RWPE2 (cell line): ENCODE data around the gene TRAF7.
"Not testable (repeated sequence)": the region's sequence is repeated elsewhere in the genome, so short reads cannot be mapped to it uniquely, and the experiment has no call there.

Source experiments
- ATAC-seq: fragments of 200-7000 bp; cut with Tn5 transposase; 3 replicates; pipeline ENCODE4 v1.9.1; 2021; ENCODE audit warnings: low read depth
- DNase-seq: peaks from one replicate; pipeline ENCODE4 v3.0.0-alpha.2; 2020; ENCODE audit warnings: low spot score
- H3K27ac ChIP-seq: fragments of 450-650 bp; 2 replicates; pipeline ENCODE4 v1.5.1; 2017; ENCODE audit warnings: mild to moderate bottlenecking; ENCODE audit not compliant: poor library complexity, severe bottlenecking
- H3K27me3 ChIP-seq: fragments of 250-450 bp; sonication (Bioruptor Pico); 2 replicates; pipeline ENCODE4 v1.5.1; 2021; ENCODE audit warnings: mild to moderate bottlenecking, moderate library complexity; ENCODE audit not compliant: insufficient read depth, poor library complexity, severe bottlenecking
- H3K36me3 ChIP-seq: fragments of 250-450 bp; sonication (Bioruptor Pico); 2 replicates; pipeline ENCODE4 v1.5.1; 2020; ENCODE audit warnings: low read depth, mild to moderate bottlenecking, moderate library complexity
- H3K4me1 ChIP-seq: fragments of 250-450 bp; sonication (Bioruptor Pico); 2 replicates; pipeline ENCODE4 v1.5.1; 2021; ENCODE audit warnings: mild to moderate bottlenecking, moderate library complexity; ENCODE audit not compliant: insufficient read depth, poor library complexity, severe bottlenecking
- H3K4me3 ChIP-seq: fragments of 250-450 bp; sonication (Bioruptor Pico); 2 replicates; pipeline ENCODE4 v1.5.1; 2021; ENCODE audit warnings: mild to moderate bottlenecking, moderate library complexity; ENCODE audit not compliant: severe bottlenecking
- H3K9me3 ChIP-seq: fragments of 250-450 bp; sonication (Bioruptor Pico); 2 replicates; pipeline ENCODE4 v1.5.1; 2021; ENCODE audit warnings: mild to moderate bottlenecking, moderate library complexity; ENCODE audit not compliant: severe bottlenecking
- TF ChIP-seq, protein P1 (sequence below): fragments of 450-650 bp; IDR thresholded peaks from one replicate; pipeline ENCODE4 v1.5.1; 2017; ENCODE audit warnings: mild to moderate bottlenecking, moderate library complexity; ENCODE audit not compliant: poor library complexity, severe bottlenecking

Gene TRAF7

DNA sequence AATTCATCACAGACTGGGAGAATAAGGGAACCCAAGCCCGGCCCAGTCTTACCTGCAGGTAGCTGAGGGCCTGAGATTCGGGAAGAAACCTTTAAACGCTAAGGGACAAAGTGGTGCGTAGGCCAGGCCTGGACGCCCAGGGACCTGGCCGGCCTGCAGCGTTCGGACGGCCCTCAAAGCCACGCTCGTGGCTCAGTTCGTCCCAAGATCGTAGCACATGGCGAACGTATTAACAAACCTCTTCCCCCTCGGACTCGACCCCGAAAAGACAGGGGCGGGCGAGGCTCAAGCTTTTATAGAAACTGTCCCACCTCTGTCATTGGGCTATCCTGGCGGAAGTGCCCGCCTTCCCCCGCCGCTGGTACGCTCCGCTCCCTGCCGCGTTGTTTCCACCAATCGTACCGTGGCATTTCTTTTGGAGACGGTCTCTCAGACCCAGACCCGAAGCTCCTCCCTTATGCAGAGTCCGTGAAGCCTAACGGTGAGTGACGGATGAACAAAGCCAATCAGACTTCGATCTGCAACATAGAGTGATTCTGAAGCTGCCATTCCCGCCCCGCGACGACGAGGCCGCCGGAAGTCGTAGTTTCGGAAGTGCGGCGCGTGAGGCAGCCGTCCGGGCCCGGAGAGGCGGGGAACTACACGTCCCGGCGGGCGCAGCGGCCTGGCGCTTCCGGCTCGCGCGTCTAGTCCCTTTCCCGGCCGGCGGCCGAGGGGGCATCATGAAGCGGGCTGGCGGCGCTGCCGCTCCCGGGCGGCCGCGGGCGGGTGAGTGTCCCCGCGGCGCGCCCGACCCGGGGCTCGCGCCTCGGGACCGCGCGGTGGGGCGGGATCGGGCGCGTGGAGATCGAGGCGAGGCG is at the start of gene TRAF7:
TSS of gene TRAF7 (plus strand) at position 692 of the 860 bp plus-strand sequence. CDS start 8,139 bp downstream, outside the sequence.
- H3K4me1 ChIP-seq: peaks cover 38% of the 10 kb centered on the region
- H3K9me3 ChIP-seq: no peaks in the 10 kb centered on the region
- no peaks in the 10 kb centered on the region for H3K27me3 ChIP-seq
- H3K36me3 ChIP-seq: peaks cover 42% of the 10 kb centered on the region
- ATAC-seq (peak; percentile 77), DNase-seq (peak; percentile 99)
- TF ChIP-seq, protein P1, sequence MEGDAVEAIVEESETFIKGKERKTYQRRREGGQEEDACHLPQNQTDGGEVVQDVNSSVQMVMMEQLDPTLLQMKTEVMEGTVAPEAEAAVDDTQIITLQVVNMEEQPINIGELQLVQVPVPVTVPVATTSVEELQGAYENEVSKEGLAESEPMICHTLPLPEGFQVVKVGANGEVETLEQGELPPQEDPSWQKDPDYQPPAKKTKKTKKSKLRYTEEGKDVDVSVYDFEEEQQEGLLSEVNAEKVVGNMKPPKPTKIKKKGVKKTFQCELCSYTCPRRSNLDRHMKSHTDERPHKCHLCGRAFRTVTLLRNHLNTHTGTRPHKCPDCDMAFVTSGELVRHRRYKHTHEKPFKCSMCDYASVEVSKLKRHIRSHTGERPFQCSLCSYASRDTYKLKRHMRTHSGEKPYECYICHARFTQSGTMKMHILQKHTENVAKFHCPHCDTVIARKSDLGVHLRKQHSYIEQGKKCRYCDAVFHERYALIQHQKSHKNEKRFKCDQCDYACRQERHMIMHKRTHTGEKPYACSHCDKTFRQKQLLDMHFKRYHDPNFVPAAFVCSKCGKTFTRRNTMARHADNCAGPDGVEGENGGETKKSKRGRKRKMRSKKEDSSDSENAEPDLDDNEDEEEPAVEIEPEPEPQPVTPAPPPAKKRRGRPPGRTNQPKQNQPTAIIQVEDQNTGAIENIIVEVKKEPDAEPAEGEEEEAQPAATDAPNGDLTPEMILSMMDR: no peak
- H3K4me3 ChIP-seq: peak within 1 kb of the TSS; percentile 81
- peak within 1 kb of the TSS; percentile 93 for H3K27ac ChIP-seq

DNA sequence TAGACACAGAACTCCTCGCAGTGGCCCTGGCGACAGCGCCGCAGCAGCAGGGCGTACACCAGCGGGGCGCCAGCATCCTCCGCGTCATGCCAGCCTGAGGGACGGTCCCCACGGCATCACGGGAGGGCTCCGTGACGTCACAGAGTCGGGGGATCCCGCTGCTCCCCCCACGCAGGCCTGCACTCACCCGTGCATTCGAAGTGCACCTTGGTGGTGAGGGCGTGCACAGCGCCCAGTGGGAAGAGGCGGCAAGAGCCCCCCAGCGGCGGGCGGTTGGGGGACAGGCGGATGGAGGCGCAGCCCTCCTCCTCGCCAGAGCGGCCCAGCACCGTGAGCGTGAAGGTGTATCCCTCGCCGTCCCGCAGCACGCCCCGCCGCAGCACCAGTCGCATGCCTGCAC is 49.4 kb upstream of the TRAF7 start:
- H3K36me3 ChIP-seq: peaks cover 14% of the 10 kb centered on the region; the same call in 1 of the 2 replicates
- H3K27ac ChIP-seq, H3K27me3 ChIP-seq, H3K4me3 ChIP-seq, H3K9me3 ChIP-seq, H3K4me1 ChIP-seq, ATAC-seq, DNase-seq: not testable (repeated sequence)

DNA sequence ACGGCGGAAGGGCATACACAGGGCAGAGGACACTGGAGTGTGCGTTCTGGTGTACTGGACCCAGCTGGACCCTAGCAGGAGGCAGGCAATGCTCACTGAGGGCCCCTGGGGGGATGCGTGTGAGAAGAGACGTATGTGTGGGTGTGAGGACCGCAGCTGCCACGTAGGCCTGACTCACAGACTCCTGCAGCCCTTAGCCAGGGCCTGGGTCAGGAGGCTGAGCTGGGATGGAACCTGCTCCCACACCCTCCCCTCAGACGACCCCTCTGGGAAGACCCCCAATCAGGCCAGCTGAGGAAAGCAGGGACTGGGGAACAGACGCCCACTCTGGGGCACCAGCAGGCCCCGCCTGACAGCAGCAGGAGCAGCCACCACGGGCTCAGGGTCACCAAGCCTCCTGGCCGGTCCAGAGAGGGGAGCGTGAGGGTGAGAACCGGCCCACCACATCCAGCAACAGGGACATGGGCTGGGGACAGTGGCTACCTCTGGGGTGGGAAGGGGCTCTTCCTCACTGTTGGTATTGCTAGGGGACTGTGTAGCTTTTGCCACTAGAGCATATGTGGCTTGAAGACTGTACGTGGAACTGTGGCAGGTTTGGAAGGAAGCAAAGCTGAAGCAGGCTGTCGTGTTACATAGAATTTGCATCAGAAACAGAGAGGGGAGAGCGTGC is 48.3 kb upstream of the TRAF7 start:
- not testable (repeated sequence) for H3K9me3 ChIP-seq, H3K4me1 ChIP-seq, DNase-seq, H3K27me3 ChIP-seq, H3K36me3 ChIP-seq, H3K27ac ChIP-seq, H3K4me3 ChIP-seq
- peak; percentile 37 for ATAC-seq

DNA sequence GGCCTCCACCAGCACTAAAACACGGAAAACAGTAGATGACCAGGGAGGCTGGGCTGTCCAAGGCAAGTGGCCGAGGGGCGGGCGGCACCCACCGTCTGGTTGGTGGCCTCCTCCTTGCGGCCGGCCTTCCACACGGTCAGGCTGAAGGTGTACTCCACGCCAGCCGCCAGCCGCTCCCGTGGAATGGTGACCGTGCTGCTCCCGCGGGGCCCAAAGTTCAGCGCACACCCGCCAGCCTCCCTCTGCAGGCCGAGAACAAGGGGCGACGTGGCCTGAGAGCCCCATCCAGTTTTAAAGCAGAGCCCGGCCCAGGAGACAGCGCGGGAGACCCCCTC is 47.8 kb upstream of the TRAF7 start:
- not testable (repeated sequence) for H3K9me3 ChIP-seq, H3K27ac ChIP-seq, ATAC-seq, H3K27me3 ChIP-seq, H3K4me1 ChIP-seq, H3K36me3 ChIP-seq, H3K4me3 ChIP-seq, DNase-seq

DNA sequence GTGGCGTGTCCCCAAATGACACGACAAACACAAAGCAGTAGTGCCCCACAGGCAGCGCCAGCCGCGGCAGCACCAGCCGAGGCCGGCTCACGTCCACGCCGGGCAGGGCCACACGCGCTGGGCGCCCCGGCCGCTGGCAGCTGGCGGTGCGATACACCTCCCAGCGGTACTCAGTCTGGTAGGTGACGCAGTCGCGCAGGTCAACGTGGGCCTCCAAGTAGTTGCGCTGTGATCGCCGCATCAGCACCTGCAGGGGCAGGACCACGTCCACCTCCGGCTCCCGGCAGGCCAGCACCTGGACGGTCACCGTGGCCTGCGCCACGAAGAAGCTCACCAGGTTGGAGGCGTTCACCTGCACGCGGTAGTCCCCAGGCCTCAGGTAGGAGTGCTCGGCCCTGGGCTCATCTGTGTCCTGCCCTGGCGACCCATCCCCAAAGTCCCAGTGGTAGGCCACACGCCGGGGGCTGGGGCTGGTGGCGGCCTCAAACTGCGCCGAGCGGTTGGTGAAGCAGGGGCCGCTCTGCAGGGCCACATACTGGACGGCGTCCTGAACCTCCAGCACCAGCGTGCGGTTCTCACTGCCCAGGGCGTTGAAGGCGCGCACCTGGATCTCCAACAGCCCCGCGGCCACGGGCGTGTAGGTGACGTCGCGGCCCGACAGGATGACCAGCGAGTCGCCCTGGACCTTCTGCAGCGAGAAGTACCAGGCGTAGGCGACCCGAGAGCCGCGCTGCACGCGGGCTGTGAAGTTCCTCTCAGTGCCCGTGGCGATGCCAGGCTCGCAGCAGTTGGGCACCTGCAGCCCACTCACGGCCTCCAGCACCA is 46.9 kb upstream of the TRAF7 start:
- H3K4me3 ChIP-seq, H3K27ac ChIP-seq, H3K9me3 ChIP-seq, H3K4me1 ChIP-seq, DNase-seq, ATAC-seq, H3K27me3 ChIP-seq: not testable (repeated sequence)
- peaks cover 14% of the 10 kb centered on the region; the same call in 1 of the 2 replicates for H3K36me3 ChIP-seq

DNA sequence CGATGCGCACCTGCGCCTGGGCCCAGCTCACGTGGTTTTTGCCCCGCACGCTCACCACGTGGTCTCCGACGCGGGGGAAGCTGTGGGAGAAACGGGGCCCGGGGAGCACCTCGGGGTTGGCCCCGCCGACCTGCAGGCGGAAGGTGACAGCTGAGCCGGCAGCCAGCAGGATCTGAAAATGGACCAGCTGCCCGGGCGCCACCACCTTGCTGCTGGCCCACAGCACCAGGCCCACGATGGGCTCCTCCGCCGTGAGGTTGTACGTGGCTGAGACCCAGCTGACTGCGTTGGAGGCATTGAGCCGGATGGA is 46.4 kb upstream of the TRAF7 start:
- not testable (repeated sequence) for H3K27me3 ChIP-seq, ATAC-seq, DNase-seq, H3K4me1 ChIP-seq, H3K27ac ChIP-seq, H3K4me3 ChIP-seq, H3K9me3 ChIP-seq
- peaks cover 15% of the 10 kb centered on the region; the same call in 1 of the 2 replicates for H3K36me3 ChIP-seq

DNA sequence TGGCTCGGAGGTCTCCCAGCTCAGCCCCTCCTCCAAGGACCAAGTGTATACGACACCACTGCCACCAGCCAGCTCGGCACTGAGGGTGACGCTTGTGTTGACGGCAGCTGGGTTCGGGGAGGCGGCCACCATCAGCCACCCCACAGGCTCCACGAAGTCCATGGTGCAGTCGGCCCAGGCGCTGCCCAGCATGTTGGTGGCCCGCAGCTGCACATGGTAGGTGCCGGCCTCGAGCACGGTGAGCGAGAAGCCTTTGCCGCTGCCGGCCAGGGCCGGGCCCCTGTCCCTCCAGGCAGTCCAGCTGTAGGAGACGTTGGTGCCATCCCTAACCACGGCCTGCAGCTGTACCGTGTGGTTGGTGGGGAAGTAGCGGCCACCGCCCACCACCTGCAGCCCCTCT is 45.7 kb upstream of the TRAF7 start:
- not testable (repeated sequence) for H3K27ac ChIP-seq, DNase-seq, H3K27me3 ChIP-seq, H3K4me3 ChIP-seq, H3K4me1 ChIP-seq, H3K9me3 ChIP-seq
- H3K36me3 ChIP-seq: peaks cover 15% of the 10 kb centered on the region; the same call in 1 of the 2 replicates
- ATAC-seq: peak; percentile 19; the same call in 1 of the 3 replicates

DNA sequence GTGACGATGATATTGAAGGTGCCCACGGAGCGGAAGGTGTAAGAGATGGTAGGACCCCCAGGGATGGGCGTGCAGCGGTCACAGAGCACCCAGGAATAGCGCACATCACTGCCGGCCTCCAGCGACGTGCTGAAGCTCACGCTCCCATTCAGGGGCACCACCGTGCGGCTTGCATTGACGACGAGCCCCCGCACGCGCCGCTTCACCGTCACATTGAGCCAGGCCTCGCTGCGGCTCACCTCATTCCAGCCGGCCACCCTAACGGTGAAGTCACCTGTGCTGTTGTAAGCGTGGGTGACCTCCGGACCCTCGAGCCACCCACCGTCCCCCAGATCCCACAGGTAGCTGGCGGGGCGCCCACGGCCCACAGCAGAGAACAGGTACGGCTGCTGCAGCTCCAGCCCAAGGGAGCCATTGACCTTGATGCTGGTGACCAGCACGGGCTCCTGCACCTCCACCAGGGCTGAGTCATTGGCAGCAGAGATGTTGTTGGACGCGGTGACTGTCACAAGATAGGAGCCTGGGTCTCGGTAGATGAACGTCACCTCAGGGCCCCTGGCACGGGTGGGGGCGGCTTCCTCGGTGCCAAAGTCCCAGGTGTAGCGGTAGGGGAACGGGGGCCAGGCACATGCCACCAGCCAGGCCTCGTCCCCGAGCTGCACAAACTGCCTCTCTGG is 45.1 kb upstream of the TRAF7 start:
- not testable (repeated sequence) for H3K4me3 ChIP-seq, H3K4me1 ChIP-seq, H3K27ac ChIP-seq, H3K27me3 ChIP-seq, DNase-seq, ATAC-seq, H3K9me3 ChIP-seq
- peaks cover 15% of the 10 kb centered on the region; the same call in 1 of the 2 replicates for H3K36me3 ChIP-seq

DNA sequence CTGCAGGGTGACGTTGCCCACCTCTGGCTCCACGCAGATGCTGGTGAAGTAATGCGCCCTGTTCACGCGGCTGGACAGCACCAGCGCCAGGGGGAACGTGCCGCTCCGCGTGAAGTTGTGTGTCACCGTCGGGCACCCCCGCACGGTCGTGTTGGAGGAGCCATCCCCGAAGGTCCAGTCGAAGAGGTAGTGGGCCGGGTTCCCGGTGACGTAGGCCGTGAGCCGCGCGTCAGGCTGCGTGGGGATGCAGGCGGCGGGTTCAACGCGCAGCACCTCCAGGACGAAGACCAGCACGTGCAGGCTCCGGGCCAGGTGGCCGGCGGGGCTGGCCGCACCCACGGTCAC is 44.6 kb upstream of the TRAF7 start:
- H3K9me3 ChIP-seq, ATAC-seq, H3K27me3 ChIP-seq, H3K4me3 ChIP-seq, H3K4me1 ChIP-seq, DNase-seq, H3K27ac ChIP-seq: not testable (repeated sequence)
- H3K36me3 ChIP-seq: peaks cover 15% of the 10 kb centered on the region; the same call in 1 of the 2 replicates
